COLO668 (cell line): ENCODE measurements around the gene VSIG10L2.
A peak's percentile ranks its signal among the peaks of the same experiment; 100 is the strongest.
"Not testable (repeated sequence)": the region's sequence is repeated elsewhere in the genome, so short reads cannot be mapped to it uniquely, and the experiment has no call there.

Experiments
- DNase-seq: peaks from one replicate; lab custom pipeline; 2025; ENCODE audit not compliant: unreplicated experiment; lab: John Stamatoyannopoulos, UW

Gene VSIG10L2

DNA sequence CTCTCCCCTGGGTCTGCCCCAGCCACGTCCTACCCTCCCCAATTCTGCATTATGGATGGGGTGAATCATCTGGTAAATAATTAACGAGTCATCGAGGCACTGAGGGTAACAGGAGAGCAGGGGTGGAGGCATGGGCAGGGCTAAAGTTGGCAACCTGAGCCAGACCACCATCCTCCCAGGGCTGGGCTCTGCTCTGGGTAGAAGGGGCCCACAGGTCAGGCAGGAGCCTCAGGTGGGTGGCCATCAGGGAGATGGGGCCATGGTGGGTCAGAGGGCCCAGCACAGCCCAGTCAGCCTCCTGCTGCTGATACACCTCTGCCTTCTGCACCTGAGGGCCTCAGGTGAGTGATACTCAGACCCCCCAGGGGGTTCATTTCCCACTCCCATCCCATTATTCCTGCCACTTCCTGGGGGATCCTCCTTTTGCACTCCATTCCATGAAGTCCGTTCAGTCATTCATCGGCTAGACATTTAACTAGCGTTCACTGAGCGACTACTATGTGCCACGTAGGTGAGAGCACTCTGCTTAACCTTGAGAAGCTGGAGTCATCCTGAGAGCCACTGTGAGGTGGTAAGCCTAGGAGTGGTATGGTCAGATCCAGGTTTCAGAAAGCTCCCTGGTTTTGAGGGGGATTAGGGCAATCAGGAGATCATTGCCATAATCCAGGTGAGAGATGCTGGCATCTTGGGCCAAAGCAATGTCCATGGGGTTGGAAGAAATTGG, at the start of gene VSIG10L2:
VSIG10L2 (plus strand) TSS at position 248 of the 724 bp plus-strand sequence; CDS start at position 260, 12 bp downstream.
- peak; percentile 29 for DNase-seq

- DNase-seq = no peak
Measured at GRCh38 chr11:125901872-125902271, 44.0 kb upstream of the VSIG10L2 start.

GRCh38 chr11:125902277-125902926, 43.4 kb upstream of the VSIG10L2 start:
- no peak for DNase-seq

DNA sequence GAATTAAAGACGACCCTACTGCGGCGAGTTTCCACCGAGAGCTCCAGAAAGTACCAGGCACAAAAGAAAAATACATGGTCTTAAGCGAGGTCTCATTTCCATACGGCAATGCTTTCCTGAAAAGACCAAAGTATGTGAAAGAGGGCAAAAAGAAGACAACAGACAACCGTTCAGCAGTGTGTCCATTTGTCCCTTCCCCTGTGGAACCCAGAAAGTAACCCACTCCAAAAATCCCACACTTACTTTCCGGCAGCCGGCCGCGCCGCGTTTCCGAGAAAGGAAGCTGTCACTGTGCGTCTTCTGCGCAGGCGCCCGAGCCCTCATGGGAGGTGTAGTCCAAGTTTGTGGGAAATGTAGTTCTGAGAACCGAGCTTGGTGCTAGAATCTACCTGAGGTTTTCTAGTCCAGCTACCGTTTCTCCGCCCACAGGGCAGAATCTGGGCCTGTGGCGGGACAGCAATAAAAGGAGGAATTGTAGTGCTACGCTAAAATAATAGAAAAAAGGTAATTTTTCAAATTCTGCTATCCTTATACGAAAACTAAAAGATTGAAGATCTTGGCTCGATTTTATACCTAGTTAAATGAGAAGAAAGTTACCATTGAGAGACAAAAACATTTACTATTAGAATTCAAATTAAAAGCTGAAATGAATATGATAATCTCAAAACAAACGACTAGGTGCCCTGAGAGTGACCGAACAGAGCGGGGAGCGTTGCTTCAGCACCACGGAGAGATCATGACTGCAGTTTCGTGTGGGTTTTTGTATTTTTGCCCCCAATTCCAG, 42.7 kb upstream of the VSIG10L2 start, which contains the start of gene PUS3:
PUS3 (minus strand) TSS at position 280 of the 784 bp plus-strand sequence. CDS start 6,922 bp downstream, outside the sequence.
- DNase-seq = peak; percentile 95

DNA sequence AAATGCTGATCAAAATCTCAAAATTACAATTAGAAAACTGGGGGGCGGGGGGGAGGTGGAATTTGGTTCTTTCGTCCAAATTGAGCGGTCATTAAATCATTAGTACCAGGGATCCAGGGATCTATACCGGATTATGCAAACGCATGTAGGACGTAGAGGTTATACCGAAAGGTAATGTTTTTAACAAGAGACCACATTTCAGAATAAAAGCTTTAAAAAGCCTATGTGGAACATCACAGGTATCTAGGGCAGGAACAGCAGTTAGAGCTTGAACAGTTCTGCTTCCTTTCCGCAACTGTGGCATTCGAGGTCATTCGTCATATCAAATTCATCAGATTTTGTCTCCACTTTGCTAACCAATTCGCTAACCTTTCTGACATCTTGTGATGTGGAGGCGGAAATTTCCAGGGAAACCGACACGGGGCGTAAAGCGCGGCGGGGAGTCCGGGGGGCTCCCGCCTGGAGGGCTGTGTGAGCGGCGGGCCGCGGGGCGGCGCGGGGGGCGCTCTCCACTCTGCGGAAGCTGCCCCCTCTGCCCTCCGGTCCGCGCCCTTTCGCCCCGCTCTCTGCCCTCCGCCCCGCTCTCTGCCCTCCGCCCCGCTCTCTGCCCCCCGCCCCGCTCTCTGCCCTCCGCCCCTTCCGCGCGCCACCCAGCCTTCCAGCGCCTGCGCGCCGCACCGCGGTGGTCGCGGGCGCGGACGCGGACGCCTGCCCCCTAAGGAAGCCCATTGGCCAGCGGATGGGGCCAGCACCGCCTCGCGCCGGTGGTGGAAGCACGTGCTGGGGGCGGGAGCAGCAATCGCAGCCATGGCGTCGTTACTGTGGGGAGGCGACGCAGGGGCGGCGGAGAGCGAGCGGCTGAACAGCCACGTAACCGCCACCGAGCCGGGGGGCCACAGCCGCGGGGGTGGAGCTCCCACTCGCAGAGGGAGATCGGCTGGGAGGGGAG, 41.9 kb upstream of the VSIG10L2 start, which contains the start of gene DDX25:
DDX25 (plus strand) TSS at position 798 of the 949 bp plus-strand sequence; CDS start at position 808, 10 bp downstream.
- no peak for DNase-seq

DNA sequence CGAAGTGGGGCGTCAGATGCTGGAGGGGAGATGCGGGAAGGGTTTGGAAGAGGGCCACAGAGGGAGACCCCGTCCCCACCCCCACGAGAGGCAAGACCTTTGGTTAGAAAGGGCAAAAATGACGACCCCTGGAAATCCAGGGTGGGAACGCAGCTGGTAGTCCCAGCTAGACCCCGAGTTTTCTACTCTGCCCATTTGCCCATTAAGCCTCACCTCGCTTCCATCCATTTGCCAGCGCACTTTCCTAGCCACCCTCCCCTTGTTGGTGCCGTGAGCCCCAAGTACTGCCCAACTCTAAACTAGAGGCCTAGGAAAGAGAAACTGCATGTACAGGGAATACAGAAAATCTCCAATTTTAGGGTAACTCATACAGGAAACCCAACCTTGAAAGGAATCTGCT, 41.2 kb upstream of the VSIG10L2 start:
- DNase-seq = no peak

DNA sequence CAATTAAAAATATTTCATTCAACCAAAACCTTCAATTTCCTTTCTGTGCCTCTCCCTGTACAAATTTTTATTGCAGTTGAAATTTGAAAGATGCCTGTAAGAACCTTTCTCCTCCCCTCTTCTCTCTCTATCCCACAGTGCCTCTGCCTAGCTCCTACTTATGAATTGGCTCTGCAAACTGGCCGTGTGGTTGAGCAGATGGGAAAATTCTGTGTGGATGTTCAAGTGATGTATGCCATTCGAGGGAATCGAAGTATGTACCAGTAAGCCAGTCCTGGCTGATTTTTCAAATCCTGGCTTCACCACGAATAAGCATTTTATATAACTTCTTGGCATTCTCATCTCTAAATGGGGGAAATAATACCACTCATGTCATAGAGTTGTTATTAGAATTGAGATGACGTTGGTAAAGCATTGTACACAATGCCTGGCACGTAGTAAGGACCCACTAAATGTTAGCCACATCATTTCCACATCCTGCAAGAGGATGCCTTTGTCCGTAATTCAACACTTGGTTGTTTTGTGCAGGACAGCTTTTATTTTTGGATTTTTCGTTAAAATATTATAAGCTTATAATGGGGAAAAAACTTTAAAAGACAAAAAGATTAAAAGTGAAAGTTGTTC, 35.5 kb upstream of the VSIG10L2 start:
- no peak for DNase-seq

DNA sequence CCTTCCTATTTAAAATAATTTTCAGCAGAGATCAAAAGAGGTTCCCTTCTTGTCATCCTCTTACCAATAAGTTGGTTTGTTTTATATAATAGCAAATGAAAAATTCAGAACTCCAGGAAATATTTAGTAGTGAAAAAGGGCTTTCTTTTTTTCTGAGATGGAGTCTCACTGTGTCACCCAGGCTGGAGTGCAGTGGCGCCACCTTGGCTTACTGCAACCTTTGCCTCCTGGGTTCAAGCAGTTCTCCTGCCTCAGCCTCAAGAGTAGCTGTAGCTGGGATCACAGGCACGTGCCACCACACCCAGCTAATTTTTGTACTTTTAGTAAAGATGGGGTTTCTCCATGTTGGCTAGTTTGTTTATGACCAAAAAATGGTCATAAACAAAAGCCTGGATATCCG, 31.2 kb upstream of the VSIG10L2 start:
- DNase-seq = not testable (repeated sequence)

GRCh38 chr11:125916683-125917347, 29.0 kb upstream of the VSIG10L2 start:
- no peak for DNase-seq

- no peak for DNase-seq
Measured at GRCh38 chr11:125918140-125918840, 27.6 kb upstream of the VSIG10L2 start.

- no peak for DNase-seq
Measured at GRCh38 chr11:125921042-125921441, 24.8 kb upstream of the VSIG10L2 start.

DNA sequence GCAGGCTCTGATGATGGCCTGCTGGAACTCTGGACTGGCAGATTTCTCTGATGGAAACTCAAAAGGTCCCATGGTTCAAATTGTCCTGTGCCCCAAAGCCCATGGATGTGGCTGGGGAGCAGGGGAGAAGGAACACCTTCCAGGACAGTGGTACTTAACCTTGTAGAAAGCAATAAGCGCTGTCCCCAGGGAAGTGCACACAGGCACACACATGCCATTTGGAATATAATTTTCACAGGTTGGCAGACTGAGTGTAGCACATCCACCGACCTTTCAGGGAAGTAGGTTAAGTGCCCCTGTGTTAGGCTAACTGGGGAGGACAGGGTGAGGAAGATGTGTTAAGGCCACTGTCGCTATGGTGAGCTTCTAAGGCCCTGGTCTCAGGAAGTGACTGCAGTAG, 23.7 kb upstream of the VSIG10L2 start:
- no peak for DNase-seq

GRCh38 chr11:125923012-125923579, 22.7 kb upstream of the VSIG10L2 start:
- peak; percentile 70 for DNase-seq

DNA sequence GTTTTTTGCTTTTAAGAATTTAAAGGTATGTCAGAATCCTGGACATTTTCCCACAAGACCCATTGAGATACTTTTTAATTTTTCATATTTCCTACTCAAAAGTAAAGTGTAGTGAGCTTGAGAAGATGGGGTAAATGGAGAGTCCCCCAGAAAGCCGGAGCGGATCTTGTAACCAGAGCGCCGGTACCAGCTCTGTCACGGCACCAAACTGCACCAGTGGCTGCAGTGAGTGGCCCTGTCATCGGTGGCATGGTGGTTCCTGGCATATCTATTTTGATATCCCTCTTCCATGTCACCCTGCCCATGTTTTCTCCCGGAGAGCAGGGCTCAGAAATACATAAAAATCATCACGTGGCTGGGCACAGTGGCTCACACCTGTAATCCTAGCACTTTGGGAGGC, 22.2 kb upstream of the VSIG10L2 start:
- DNase-seq = no peak

DNA sequence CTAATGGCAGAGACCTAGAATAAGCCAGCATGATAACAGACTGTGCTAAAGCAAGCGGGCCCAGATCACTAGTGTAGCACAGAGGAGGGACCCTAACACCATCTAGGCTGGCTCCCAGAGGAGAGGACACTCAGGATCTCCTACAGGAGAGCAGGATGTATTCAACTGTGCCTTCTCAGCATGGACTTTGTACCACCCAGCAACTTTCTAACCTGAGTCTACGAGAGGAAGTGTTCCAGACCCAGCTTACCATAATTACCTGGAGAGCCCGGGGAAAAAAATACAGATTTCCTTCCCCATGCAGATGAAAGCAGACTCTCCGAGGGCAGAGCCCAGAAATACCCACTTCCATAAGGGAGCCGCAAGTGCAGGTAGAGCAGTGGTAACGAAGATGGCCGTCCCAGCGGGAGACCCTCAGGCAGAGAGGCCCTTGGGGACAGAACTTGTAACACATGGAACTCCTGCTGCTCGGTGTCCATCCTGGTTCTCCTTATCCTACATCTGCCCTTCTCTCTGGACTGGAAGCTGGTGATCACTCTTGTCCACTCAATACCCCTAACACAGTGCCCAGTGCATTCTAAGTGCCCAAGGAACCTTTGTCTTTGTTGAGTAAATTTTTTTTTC, 21.3 kb upstream of the VSIG10L2 start:
- DNase-seq = no peak

- no peak for DNase-seq
Measured at GRCh38 chr11:125925247-125925740, 20.6 kb upstream of the VSIG10L2 start.

GRCh38 chr11:125925804-125926203, 20.0 kb upstream of the VSIG10L2 start:
- no peak for DNase-seq

DNA sequence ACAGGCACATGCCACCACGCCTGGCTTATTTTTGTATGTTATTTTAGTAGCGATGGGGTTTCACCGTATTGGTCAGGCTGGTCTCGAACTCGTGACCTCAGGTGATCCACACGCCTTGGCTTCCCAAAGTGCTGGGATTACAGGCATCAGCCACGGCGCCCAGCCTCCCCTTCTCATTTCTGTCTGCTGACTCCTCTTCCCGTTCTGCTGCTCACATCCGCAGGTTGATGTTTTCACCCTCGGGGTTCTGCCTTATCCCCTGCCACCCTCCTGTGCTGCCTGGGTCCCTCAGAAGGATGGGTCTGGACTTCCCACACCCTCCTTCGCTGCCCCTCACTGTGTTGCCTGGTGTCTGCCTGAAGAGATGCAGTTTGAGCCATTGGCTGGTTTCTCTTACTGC, 19.2 kb upstream of the VSIG10L2 start:
- no peak for DNase-seq
